Measurements from ENCODE around the gene MSLN.
"Not testable (repeated sequence)": the region's sequence is repeated elsewhere in the genome, so short reads cannot be mapped to it uniquely, and the experiment has no call there.

MSLN gene

GRCh38 chr16:760065-760464 lies 469 bp upstream of the MSLN start:
- no peak for DNase-seq (ENCODE audit: low spot score)

- DNase-seq (ENCODE audit: low spot score): no peak
Measured at GRCh38 chr16:761625-762513, 1.3 kb downstream of the MSLN start.

- DNase-seq (ENCODE audit: low spot score): no peak
Measured at GRCh38 chr16:762595-763268, 2.2 kb downstream of the MSLN start.

- DNase-seq (ENCODE audit: low spot score): no peak
Measured at GRCh38 chr16:763369-764183, 3.0 kb downstream of the MSLN start.

- no peak for DNase-seq (ENCODE audit: low spot score)
Measured at GRCh38 chr16:764184-764750, 3.7 kb downstream of the MSLN start.

GRCh38 chr16:764848-765487 lies 4.4 kb downstream of the MSLN start:
- no peak for DNase-seq (ENCODE audit: low spot score)

- no peak for DNase-seq (ENCODE audit: low spot score)
Measured at GRCh38 chr16:765488-765865, 4.9 kb downstream of the MSLN start.

GRCh38 chr16:766008-766819 lies 5.7 kb downstream of the MSLN start:
- DNase-seq (ENCODE audit: low spot score): no peak

- no peak for DNase-seq (ENCODE audit: low spot score)
Measured at GRCh38 chr16:766820-767640, 6.5 kb downstream of the MSLN start.

GRCh38 chr16:767743-768235 lies 7.3 kb downstream of the MSLN start:
- no peak for DNase-seq (ENCODE audit: low spot score)

GRCh38 chr16:768428-768827 lies 7.9 kb downstream of the MSLN start:
- no peak for DNase-seq (ENCODE audit: low spot score)

- DNase-seq (ENCODE audit: low spot score): no peak
Measured at GRCh38 chr16:769184-769784, 8.8 kb downstream of the MSLN start.

GRCh38 chr16:769934-770333 lies 9.4 kb downstream of the MSLN start:
- DNase-seq (ENCODE audit: low spot score): no peak

GRCh38 chr16:770411-770810 lies 9.9 kb downstream of the MSLN start:
- no peak for DNase-seq (ENCODE audit: low spot score)

- no peak for DNase-seq (ENCODE audit: low spot score)
Measured at GRCh38 chr16:772959-773358, 12.4 kb downstream of the MSLN start.

GRCh38 chr16:774086-775001 lies 13.8 kb downstream of the MSLN start:
- no peak for DNase-seq (ENCODE audit: low spot score)

- DNase-seq (ENCODE audit: low spot score): no peak
Measured at GRCh38 chr16:775236-775796, 14.8 kb downstream of the MSLN start.

GRCh38 chr16:776298-776697 lies 15.8 kb downstream of the MSLN start:
- not testable (repeated sequence) for DNase-seq (ENCODE audit: low spot score)

All from AG08396 (cell line).